ENCODE measurements around the gene LRRC18.

Gene LRRC18

DNA sequence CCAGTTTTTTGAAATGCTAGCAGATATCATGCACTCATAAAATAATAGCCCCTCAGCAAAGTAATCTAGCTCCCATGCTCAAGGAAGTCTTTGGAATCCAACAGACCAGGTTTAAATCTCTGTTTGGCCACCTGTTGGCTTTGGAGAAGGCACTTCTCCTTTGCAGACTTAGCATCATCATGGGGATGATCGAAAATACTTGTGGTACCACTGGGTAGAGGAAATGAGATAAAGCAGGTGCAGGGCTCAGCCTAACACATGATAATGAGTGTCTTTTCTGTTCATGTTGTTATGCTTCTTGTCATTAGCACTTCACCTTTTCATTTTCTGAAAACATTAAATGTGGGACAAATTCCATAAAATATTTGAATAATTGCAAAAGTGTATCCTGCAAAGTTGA is 67.4 kb downstream of the LRRC18 start:
- no peak for DNase-seq

All from stimulated activated CD4-positive, alpha-beta T cell treated with anti-CD3 and anti-CD28 coated beads, Interleukin-1b, Interleukin-23, amount 100 ng/mL, for 48 hours (primary cell).